ENCODE data around the gene MICAL3. TPM values are rescaled to one million over a fixed set of nuclear protein-coding genes. Genes with fewer than 3 reads are reported as not detected.

MICAL3 gene
- total and polyA plus RNA-seq, 2 of the 8 experiments (the other 6 are each of a cell fraction or from before 2014, with no cell fraction given), result 8.3 to 41.8 TPM

DNA sequence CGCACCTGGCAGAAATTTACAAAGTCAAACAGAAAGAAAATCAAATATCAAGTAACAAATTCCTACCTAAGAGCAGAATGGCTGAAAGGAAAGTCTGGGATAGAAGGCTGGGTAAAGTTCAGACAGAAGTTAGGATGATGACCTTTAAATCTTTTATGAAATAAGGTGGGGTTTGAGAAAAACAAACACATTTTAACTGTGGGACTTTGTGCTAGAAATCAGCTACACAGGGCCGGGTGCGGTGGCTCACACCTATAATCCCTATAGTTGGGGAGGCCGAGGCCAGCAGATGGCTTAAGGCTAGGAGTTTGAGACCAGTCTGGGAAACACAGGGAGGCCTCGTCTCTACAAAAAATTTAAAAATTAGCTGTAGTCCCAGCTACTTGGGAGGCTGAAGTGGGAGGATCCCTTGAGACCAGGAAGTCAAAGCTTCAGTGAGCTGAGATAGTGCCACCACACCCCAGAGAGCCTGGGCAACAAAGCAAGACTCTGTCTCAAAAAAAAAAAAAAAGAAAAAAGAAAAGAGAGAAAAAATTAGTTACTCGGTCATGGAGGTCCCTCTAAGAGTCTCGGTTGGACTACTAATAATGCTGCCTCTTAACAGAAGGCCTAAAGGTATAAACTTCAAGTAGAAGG is 130.3 kb downstream of the MICAL3 start:
- H2BK5ac ChIP-seq (ENCODE audit: low read depth, low read length), result no peak overlapping the region
- H3K4me3 ChIP-seq (ENCODE audit: extremely low read depth in 1 of 4, insufficient read depth in 2 of 4, low read depth in 3 of 4, low read length in 4 of 4), result no peak overlapping the region
- no peak for DNase-seq (ENCODE audit: low read depth in 1 of 2, low spot score in 2 of 2)
- H3K79me1 ChIP-seq (ENCODE audit: low read depth, low read length), result no peaks in the 10 kb centered on the region; the same call in 1 of the 2 replicates
- no peak overlapping the region for H3K9ac ChIP-seq (replicated peaks in 1 of 4; ENCODE audit: extremely low read depth in 1 of 4, low read depth in 3 of 4, low read length in 3 of 4)
- no peaks in the 10 kb centered on the region for H3K27me3 ChIP-seq (replicated peaks in 1 of 4; ENCODE audit: control insufficient read depth in 3 of 4, extremely low read depth in 1 of 4, insufficient read depth in 3 of 4, low read length in 3 of 4)
- no peak overlapping the region for H3K23ac ChIP-seq (ENCODE audit: insufficient read length)
- H3K23me2 ChIP-seq (ENCODE audit: low read depth, low read length), result no peaks in the 10 kb centered on the region
- H4K5ac ChIP-seq (ENCODE audit: insufficient read length, low read depth, low read length), result no peak overlapping the region
- H3K4ac ChIP-seq (replicated peaks; ENCODE audit: insufficient read length, low read depth, low read length), result no peak overlapping the region
- no peaks in the 10 kb centered on the region for H3K4me1 ChIP-seq (replicated peaks in 1 of 4; ENCODE audit: control insufficient read depth in 3 of 4, insufficient read depth in 4 of 4, low read length in 3 of 4)
- H2BK120ac ChIP-seq (replicated peaks; ENCODE audit: low read depth, low read length), result no peak overlapping the region
- no peak overlapping the region for H2BK12ac ChIP-seq (ENCODE audit: low read depth, low read length)
- H3K56ac ChIP-seq (replicated peaks; ENCODE audit: insufficient read length, low read depth, low read length), result no peak overlapping the region
- H4K20me1 ChIP-seq (replicated peaks in 1 of 2; ENCODE audit: control insufficient read depth in 1 of 2, insufficient read depth in 2 of 2, low read length in 2 of 2), result peaks cover 0 to 6% of the 10 kb centered on the region in 2 experiments
- H2AFZ ChIP-seq (ENCODE audit: low read length), result no peak overlapping the region
- H3K4me2 ChIP-seq (ENCODE audit: insufficient read depth in 1 of 2, low read depth in 2 of 2, low read length in 2 of 2), result no peak overlapping the region
- H4K91ac ChIP-seq (replicated peaks; ENCODE audit: insufficient read length, low read length), result no peak overlapping the region
- no peak overlapping the region for H2BK15ac ChIP-seq (ENCODE audit: low read length)
- no peaks in the 10 kb centered on the region for H3K9me3 ChIP-seq (ENCODE audit: insufficient read depth in 2 of 2, low read depth in 1 of 2, low read length in 1 of 2)
- no peak overlapping the region for H2BK20ac ChIP-seq (ENCODE audit: low read length)
- H3K18ac ChIP-seq (ENCODE audit: extremely low read depth, low read length), result no peak overlapping the region
- H3K14ac ChIP-seq (ENCODE audit: insufficient read length), result no peak overlapping the region
- H3K36me3 ChIP-seq (ENCODE audit: control insufficient read depth in 2 of 4, insufficient read depth in 4 of 4, low read length in 3 of 4), result peaks cover 0 to 15% (median 6%) of the 10 kb centered on the region in 4 experiments; a peak in 5 of 8 replicates
- no peak for FAIRE-seq
- no peaks in the 10 kb centered on the region for H3K79me2 ChIP-seq (ENCODE audit: control insufficient read depth in 1 of 2, insufficient read depth in 2 of 2, low read length in 2 of 2)
- ChIA-PET CTCF (ENCODE audit: partially characterized antibody) (interaction anchor here (1.1 to 6.3 kb wide), 4 partner anchors 9 to 183 kb away, joined by 4 to 50 read pairs (median 20); partner anchors contain the start of gene PEX26), POLR2A (ENCODE audit: partially characterized antibody) (no interaction called here)
- WGBS, 2 experiments (ENCODE audit: extremely low coverage in 1 of 2, insufficient coverage in 1 of 2, insufficient read length in 1 of 2, insufficient replicate concordance in 2 of 2, low coverage in 1 of 2, low lambda C conversion rate in 2 of 2, missing lambda C conversion rate in 1 of 2), result 86% methylated on average over 6 of the region's 7 CpGs; no CpG with 5 or more reads in 1 of the 2 experiments
- H3K27ac ChIP-seq (ENCODE audit: low read depth, low read length), result no peak overlapping the region
- H4K8ac ChIP-seq (ENCODE audit: extremely low read depth, insufficient read depth, low read length), result no peak overlapping the region
- H2AK5ac ChIP-seq (ENCODE audit: low read depth, low read length), result no peak overlapping the region
- TF ChIP-seq, protein P1, sequence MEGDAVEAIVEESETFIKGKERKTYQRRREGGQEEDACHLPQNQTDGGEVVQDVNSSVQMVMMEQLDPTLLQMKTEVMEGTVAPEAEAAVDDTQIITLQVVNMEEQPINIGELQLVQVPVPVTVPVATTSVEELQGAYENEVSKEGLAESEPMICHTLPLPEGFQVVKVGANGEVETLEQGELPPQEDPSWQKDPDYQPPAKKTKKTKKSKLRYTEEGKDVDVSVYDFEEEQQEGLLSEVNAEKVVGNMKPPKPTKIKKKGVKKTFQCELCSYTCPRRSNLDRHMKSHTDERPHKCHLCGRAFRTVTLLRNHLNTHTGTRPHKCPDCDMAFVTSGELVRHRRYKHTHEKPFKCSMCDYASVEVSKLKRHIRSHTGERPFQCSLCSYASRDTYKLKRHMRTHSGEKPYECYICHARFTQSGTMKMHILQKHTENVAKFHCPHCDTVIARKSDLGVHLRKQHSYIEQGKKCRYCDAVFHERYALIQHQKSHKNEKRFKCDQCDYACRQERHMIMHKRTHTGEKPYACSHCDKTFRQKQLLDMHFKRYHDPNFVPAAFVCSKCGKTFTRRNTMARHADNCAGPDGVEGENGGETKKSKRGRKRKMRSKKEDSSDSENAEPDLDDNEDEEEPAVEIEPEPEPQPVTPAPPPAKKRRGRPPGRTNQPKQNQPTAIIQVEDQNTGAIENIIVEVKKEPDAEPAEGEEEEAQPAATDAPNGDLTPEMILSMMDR (IDR thresholded peaks at IDR 0.05; ENCODE audit: control extremely low read depth in 1 of 3, insufficient read depth in 1 of 3, low read depth in 1 of 3, low read length in 3 of 3), result no peak
- TF ChIP-seq BACH1 (IDR thresholded peaks at IDR 0.05; ENCODE audit: low read length) (no peak), RXRA (IDR thresholded peaks at IDR 0.05; ENCODE audit: insufficient read depth, low read depth, low read length) (no peak), GTF2F1 (IDR thresholded peaks at IDR 0.05; ENCODE audit: borderline replicate concordance, low read depth, low read length) (no peak), EZH2 (IDR thresholded peaks at IDR 0.05; ENCODE audit: low read depth, low read length, severe bottlenecking) (no peak), HDAC6 (IDR thresholded peaks at IDR 0.05; ENCODE audit: low read depth, low read length) (no peak), NRF1 (IDR thresholded peaks at IDR 0.05; ENCODE audit: low read depth, low read length) (no peak), SP4 (IDR thresholded peaks at IDR 0.05; ENCODE audit: low read length) (no peak)
- TF ChIP-seq, protein P2, sequence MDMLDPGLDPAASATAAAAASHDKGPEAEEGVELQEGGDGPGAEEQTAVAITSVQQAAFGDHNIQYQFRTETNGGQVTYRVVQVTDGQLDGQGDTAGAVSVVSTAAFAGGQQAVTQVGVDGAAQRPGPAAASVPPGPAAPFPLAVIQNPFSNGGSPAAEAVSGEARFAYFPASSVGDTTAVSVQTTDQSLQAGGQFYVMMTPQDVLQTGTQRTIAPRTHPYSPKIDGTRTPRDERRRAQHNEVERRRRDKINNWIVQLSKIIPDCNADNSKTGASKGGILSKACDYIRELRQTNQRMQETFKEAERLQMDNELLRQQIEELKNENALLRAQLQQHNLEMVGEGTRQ (IDR thresholded peaks at IDR 0.05; ENCODE audit: low read length), result no peak
